ENCODE measurements around the gene GAL3ST1.

GAL3ST1 gene

DNA sequence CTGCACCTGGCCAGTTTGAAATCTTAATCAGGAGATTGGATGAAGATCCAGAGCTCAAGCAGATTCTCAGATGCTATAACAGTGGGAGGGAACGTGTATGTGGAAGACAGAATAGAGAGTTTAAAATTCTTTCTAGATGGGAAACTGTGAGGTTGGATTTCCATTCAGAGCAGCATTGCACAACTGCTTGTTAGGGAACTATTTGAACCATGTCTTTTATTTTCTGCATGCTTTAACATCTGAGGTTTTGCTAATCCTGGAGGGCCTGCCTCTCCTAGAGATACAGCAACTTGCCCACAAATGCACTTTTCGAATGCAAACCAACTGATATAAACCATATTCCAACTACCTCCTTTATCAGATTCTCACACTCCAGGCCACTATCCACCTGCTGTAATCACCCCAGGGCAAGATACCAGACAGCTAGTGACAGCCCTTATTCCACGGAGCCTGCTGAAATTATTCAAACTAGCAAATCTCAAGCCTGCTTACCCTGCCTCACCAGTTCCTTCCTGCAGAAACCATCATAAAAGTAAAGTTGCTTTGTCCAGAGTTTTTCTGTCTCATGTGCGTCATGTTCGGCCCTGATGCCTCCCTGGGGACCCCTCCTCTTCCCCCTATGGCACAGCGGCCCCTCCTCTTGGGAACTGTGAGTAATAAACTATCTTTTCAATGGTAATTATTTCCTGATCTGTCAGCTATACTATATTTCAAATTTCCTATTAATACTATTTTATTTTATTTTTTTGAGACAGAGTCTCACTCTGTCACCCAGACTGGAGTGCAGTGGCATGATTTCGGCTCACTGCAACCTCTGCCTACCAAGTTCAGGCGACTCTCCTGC lies 50.6 kb downstream of the GAL3ST1 start:
- no peak for DNase-seq

GRCh38 chr22:30521368-30522156 lies 52.9 kb downstream of the GAL3ST1 start:
- DNase-seq: no peak

DNA sequence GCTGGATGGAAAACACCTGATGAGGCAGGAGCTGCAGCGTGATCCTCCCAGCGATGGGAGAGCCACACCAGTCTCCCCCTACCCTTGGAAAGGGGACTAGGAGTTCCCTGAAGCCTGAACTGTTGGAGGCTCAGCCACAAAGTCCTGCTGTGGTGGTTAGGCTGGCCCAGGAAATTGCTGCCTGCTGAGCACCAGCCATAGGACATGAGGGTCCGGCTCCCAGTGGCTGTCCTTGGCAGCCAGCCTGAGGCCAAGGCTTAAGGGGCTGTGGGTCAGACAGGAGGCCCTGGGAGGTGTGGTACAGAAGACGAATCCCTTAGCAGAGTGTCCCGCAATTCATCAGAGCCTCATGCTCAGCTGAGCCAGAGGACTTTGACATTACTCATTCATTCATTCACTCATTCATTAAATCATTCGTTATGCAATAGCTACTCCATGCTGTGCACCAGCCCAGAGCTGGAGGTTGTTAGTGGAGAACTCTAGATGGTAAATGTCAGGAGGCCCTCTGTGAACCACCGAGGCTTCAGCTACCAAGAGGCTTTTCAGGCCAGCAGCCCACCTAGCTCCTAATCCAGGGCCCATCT lies 54.5 kb downstream of the GAL3ST1 start:
- DNase-seq: no peak

GRCh38 chr22:30516731-30517130 lies 57.7 kb downstream of the GAL3ST1 start:
- DNase-seq: no peak

- DNase-seq: no peak
Observed at GRCh38 chr22:30516273-30516672, 58.2 kb downstream of the GAL3ST1 start.

DNA sequence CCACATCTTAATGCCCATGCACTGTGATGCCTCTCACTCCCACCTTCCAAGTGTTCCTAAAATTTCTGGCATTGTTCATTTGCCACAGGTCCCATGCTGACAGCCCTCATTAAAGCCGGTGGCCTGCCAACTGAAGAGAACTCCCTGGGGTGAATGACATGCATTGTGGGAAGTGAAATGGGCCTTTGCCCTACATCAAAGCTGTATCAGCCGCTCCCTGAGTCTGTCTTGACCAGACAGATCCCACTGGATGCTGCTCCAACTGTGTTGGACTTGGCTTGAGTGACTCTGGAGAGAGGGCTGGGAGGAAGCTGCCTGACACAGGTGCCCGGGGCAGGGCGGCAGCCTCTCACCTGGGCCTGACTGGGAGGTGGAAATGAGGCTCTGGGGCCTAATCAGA lies 60.2 kb downstream of the GAL3ST1 start:
- DNase-seq: no peak

DNA sequence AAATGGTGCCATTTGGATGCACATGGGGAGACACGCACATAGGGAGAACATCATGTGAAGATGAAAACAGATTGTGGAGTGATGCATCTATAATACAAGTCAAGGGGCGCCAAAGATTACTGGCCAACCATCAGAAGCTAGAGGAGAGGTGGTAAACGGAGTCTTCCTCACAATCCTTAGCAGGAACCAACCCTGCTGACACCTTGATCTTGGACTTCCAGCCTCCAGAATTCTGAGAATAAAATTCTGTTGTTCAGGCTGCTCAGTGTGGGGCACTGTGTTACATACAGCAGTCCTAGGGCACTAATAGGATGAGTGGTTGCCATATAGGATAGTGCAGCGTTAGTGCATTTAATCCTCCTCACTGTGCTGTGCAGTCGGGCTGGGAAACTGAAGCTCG lies 61.0 kb downstream of the GAL3ST1 start:
- no peak for DNase-seq

GRCh38 chr22:30511911-30512310 lies 62.6 kb downstream of the GAL3ST1 start:
- no peak for DNase-seq

GRCh38 chr22:30511109-30511508 lies 63.4 kb downstream of the GAL3ST1 start:
- DNase-seq: no peak

- no peak for DNase-seq
Observed at GRCh38 chr22:30508216-30508615, 66.2 kb downstream of the GAL3ST1 start.

DNA sequence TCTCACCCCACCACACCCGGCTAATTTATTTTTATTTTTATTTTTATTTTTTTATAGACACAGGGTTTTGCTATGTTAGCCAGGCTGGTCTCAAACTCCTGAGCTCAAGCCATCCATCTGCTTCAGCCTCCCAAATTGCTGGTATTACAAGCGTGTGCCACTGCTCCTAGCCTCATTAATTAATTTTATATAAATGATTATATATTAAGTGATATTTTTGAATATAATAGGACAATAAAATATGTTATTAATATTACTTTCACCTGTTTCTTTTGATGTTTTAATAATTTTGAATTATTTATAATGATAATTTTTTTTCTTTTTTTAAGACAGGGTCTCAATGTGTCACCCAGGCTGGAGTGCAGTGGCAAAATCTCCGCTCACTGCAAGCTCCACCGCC lies 66.8 kb downstream of the GAL3ST1 start:
- no peak for DNase-seq

- DNase-seq: no peak
Observed at GRCh38 chr22:30506507-30506968, 67.9 kb downstream of the GAL3ST1 start.
